ENCODE data around the gene RAB39B. TPM values are rescaled to one million over a fixed set of nuclear protein-coding genes. Genes with fewer than 3 reads are reported as not detected.

RAB39B gene
- polyA plus RNA-seq, 1 donor (not counting 4 experiments of a cell fraction or from before 2014, with no cell fraction given) = 0.07 TPM

- H3K36me3 ChIP-seq (ENCODE audit: control insufficient read depth in 2 of 2, extremely low read depth in 1 of 2, insufficient read depth in 2 of 2, low read length in 2 of 2) = no peaks in the 10 kb centered on the region
- H3K27me3 ChIP-seq (ENCODE audit: control insufficient read depth, extremely low read depth, insufficient read depth, low read length) = no peaks in the 10 kb centered on the region
- TF ChIP-seq EZH2 (IDR thresholded peaks at IDR 0.05; ENCODE audit: low read length) (no peak), CTCF (optimal IDR thresholded peaks at IDR 0.05 in 1 of 3, IDR thresholded peaks at IDR 0.05 in 1 of 3, conservative IDR thresholded peaks at IDR 0.05 in 1 of 3; ENCODE audit: extremely low read depth in 1 of 3, insufficient read depth in 2 of 3, low read length in 3 of 3) (no peak)
- no peak overlapping the region for H2AFZ ChIP-seq (ENCODE audit: control insufficient read depth, low read length)
- no peak overlapping the region for H3K4me2 ChIP-seq (ENCODE audit: control insufficient read depth, extremely low read depth, insufficient read depth, low read depth, low read length)
- no peak overlapping the region for H3K9ac ChIP-seq (ENCODE audit: control insufficient read depth, extremely low read depth, insufficient read depth, low read length)
- FAIRE-seq (no peak), DNase-seq (ENCODE audit: low read depth, low spot score) (no peak)
- H3K9me3 ChIP-seq (ENCODE audit: control insufficient read depth, low read depth, low read length) = no peaks in the 10 kb centered on the region
- H3K4me3 ChIP-seq (ENCODE audit: control insufficient read depth in 2 of 3, extremely low read depth in 1 of 3, insufficient read depth in 2 of 3, low read depth in 1 of 3, low read length in 3 of 3) = no peak overlapping the region
- H3K9me1 ChIP-seq (ENCODE audit: control insufficient read depth, extremely low read depth, insufficient read depth, low read length) = no peaks in the 10 kb centered on the region
- no peaks in the 10 kb centered on the region for H3K79me2 ChIP-seq (ENCODE audit: control insufficient read depth, insufficient read depth, low read length)
- dilution Hi-C loops (cut with MboI; ENCODE audit: extremely low pct_ligation_motif_present, low sequenced_read_pairs) = no loop called here
- H3K27ac ChIP-seq (ENCODE audit: control insufficient read depth, insufficient read depth, low read length) = no peak overlapping the region
- H4K20me1 ChIP-seq (ENCODE audit: control insufficient read depth, extremely low read depth, insufficient read depth, low read length) = no peaks in the 10 kb centered on the region
- H3K4me1 ChIP-seq (ENCODE audit: control insufficient read depth, extremely low read depth, insufficient read depth, low read length) = peaks cover 4% of the 10 kb centered on the region
These were observed 53.1 kb downstream of the RAB39B start for GRCh38 chrX:155211208-155211607.

Small RNA genes within 50 kb of the gene (small RNA-seq; reads per million reads assigned to genes)
- gene AC234781.4 (ENCODE audit: insufficient read length in 3 of 3, low read depth in 3 of 3, low replicate concordance in 1 of 3) = 0 reads per million in 3 experiments

Other genes starting within 250 kb of the RAB39B start
- 1.0 to 1.5 TPM (median 1.3 TPM) in 3 replicates for gene F8, start 241.8 kb downstream of the RAB39B start, polyA plus RNA-seq
- 83.8 to 98.1 TPM (median 93.9 TPM) in 3 replicates for gene FUNDC2, start 237.6 kb downstream of the RAB39B start, polyA plus RNA-seq
- 9.1 to 10.1 TPM (median 9.8 TPM) in 3 replicates for gene CMC4, start 193.4 kb downstream of the RAB39B start, polyA plus RNA-seq
- gene MTCP1, start 193.4 kb downstream of the RAB39B start, polyA plus RNA-seq = 4.7 to 20.2 TPM (median 5.0 TPM) in 3 replicates
- 18.5 to 25.5 TPM (median 24.8 TPM) in 3 replicates for gene BRCC3, start 193.0 kb downstream of the RAB39B start, polyA plus RNA-seq
- gene VBP1, start 48.0 kb downstream of the RAB39B start, polyA plus RNA-seq = 27.9 to 66.8 TPM (median 35.6 TPM) in 3 replicates
- 0.20 to 0.49 TPM (median 0.40 TPM) in 3 replicates for gene CLIC2, start 70.1 kb upstream of the RAB39B start, polyA plus RNA-seq
- gene F8A2, start 117.6 kb upstream of the RAB39B start, polyA plus RNA-seq = not detected in 3 replicates
- gene F8A3, start 194.1 kb upstream of the RAB39B start, polyA plus RNA-seq = 0.44 to 1.6 TPM (median 1.1 TPM) in 3 replicates

Data from keratinocyte (primary cell).